Measurements from ENCODE around the gene LPXN.

The LPXN gene

DNA sequence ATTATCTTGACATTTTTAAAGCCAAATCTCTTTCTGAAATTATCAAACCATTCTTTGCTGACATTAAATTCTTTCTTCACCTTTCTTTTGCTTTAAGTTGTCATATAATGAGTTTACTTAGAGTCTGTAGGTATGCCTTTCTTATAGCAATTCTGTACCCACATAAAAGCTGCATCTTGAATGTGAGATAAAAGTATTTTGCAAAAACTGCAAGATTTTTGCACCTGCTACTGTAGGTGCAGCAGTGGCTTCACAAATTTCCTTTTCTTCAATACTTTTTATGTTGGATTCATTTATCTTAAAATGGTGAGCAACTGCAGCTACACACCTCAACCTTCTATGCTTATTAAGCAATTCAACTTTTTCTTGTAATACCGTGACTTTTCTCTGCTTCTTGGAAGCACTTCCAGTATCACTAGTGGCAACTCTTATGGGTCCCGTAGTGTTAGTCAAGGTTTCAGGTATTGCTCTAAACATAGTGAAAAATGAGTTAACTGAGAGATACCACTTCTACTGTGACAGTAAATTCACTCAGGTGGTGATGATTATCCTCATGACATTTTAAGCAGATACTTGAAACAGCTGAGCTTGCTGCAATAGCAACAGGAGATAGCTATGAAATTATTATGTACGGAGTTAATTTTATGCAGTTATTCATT lies 22.0 kb upstream of the LPXN start:
- CTCF ChIA-PET: interaction anchor here (0.6 to 2.9 kb wide), 10 partner anchors 9 to 32 kb away, joined by 3 to 7 read pairs (median 4); partner anchors contain the start of gene LPXN
- no CpG with 5 or more reads among the region's 3 CpGs for WGBS (ENCODE audit: insufficient coverage)
- H3K9me3 ChIP-seq (ENCODE audit: control extremely low read depth in 1 of 5, control insufficient read depth in 4 of 5, insufficient read depth in 2 of 5, low read depth in 1 of 5, low read length in 4 of 5): no peaks in the 10 kb centered on the region
- peaks cover 3 to 16% (median 8%) of the 10 kb centered on the region in 4 experiments for H3K36me3 ChIP-seq (ENCODE audit: control insufficient read depth in 4 of 4, insufficient read depth in 4 of 4, low read length in 3 of 4)
- peak overlapping the region in 1 of 2 experiments; percentile 25 for H3K27ac ChIP-seq (ENCODE audit: insufficient read depth in 1 of 2, low read depth in 1 of 2, low read length in 2 of 2, poor library complexity in 1 of 2, severe bottlenecking in 2 of 2)
- no peak overlapping the region for H3K4me3 ChIP-seq (ENCODE audit: control insufficient read depth in 1 of 7, extremely low read depth in 1 of 7, insufficient read depth in 4 of 7, low read depth in 2 of 7, low read length in 6 of 7)
- DNase-seq: no peak
- H3K4me1 ChIP-seq (ENCODE audit: control extremely low read depth in 1 of 4, control insufficient read depth in 4 of 4, insufficient read depth in 4 of 4, low read length in 3 of 4): peaks cover 0 to 13% (median 5%) of the 10 kb centered on the region in 4 experiments
- POLR2A ChIA-PET: interaction anchor here (0.6 kb wide), 1 partner anchor 69 kb away, joined by 4 read pairs; no protein-coding TSS in a partner anchor
- H3K27me3 ChIP-seq (replicated peaks in 2 of 5; ENCODE audit: control insufficient read depth in 4 of 5, insufficient read depth in 5 of 5, low read length in 4 of 5): no peaks in the 10 kb centered on the region

- no peak for DNase-seq
- Histone ChIP-seq H3K27ac (ENCODE audit: insufficient read depth in 1 of 2, low read depth in 1 of 2, low read length in 2 of 2, poor library complexity in 1 of 2, severe bottlenecking in 2 of 2) (no peak overlapping the region), H3K4me3 (ENCODE audit: control insufficient read depth in 1 of 7, extremely low read depth in 1 of 7, insufficient read depth in 4 of 7, low read depth in 2 of 7, low read length in 6 of 7) (no peak overlapping the region), H3K36me3 (ENCODE audit: control insufficient read depth in 4 of 4, insufficient read depth in 4 of 4, low read length in 3 of 4) (peaks cover 7 to 17% (median 10%) of the 10 kb centered on the region in 4 experiments), H3K4me1 (ENCODE audit: control extremely low read depth in 1 of 4, control insufficient read depth in 4 of 4, insufficient read depth in 4 of 4, low read length in 3 of 4) (peaks cover 0 to 13% (median 5%) of the 10 kb centered on the region in 4 experiments), H3K9me3 (ENCODE audit: control extremely low read depth in 1 of 5, control insufficient read depth in 4 of 5, insufficient read depth in 2 of 5, low read depth in 1 of 5, low read length in 4 of 5) (no peaks in the 10 kb centered on the region), H3K27me3 (replicated peaks in 2 of 5; ENCODE audit: control insufficient read depth in 4 of 5, insufficient read depth in 5 of 5, low read length in 4 of 5) (no peaks in the 10 kb centered on the region)
- ChIA-PET CTCF (interaction anchor here (1.4 to 2.9 kb wide), 2 partner anchors 21 to 33 kb away, joined by 3 to 7 read pairs; no protein-coding TSS in a partner anchor), POLR2A (no interaction called here)
- WGBS (ENCODE audit: insufficient coverage): 100% methylated on average over 3 of the region's 3 CpGs
Measured at GRCh38 chr11:58596621-58597020, 21.0 kb upstream of the LPXN start.

DNA sequence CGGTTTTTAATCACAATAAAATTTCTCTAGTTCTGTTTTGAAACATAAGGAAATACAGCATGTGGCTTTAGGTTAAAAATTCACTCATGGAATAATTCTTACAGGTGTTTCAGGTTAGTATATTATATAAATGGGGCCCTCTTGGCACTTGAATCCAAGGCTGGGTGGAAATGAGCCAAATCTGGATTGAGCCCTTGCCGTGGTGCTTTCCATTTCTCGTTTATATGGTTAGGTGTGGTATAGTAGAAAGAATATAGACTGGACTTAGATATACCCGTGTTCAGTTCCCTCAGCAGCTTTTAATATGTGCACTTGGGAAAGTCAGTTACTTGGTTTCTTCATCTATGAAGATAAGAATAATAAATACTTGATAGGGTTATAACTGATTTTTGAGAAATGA lies 19.2 kb upstream of the LPXN start:
- ChIA-PET POLR2A (no interaction called here), CTCF (no interaction called here)
- no peak overlapping the region for H3K27ac ChIP-seq (ENCODE audit: insufficient read depth in 1 of 2, low read depth in 1 of 2, low read length in 2 of 2, poor library complexity in 1 of 2, severe bottlenecking in 2 of 2)
- H3K4me3 ChIP-seq (ENCODE audit: control insufficient read depth in 1 of 7, extremely low read depth in 1 of 7, insufficient read depth in 4 of 7, low read depth in 2 of 7, low read length in 6 of 7): no peak overlapping the region
- H3K36me3 ChIP-seq (ENCODE audit: control insufficient read depth in 4 of 4, insufficient read depth in 4 of 4, low read length in 3 of 4): peaks cover 7 to 26% (median 10%) of the 10 kb centered on the region in 4 experiments
- H3K4me1 ChIP-seq (ENCODE audit: control extremely low read depth in 1 of 4, control insufficient read depth in 4 of 4, insufficient read depth in 4 of 4, low read length in 3 of 4): peaks cover 0 to 5% (median 4%) of the 10 kb centered on the region in 4 experiments
- no peaks in the 10 kb centered on the region for H3K9me3 ChIP-seq (ENCODE audit: control extremely low read depth in 1 of 5, control insufficient read depth in 4 of 5, insufficient read depth in 2 of 5, low read depth in 1 of 5, low read length in 4 of 5)
- WGBS (ENCODE audit: insufficient coverage): 83% methylated on average over 1 of the region's 4 CpGs
- H3K27me3 ChIP-seq (replicated peaks in 2 of 5; ENCODE audit: control insufficient read depth in 4 of 5, insufficient read depth in 5 of 5, low read length in 4 of 5): no peaks in the 10 kb centered on the region
- no peak for DNase-seq

GRCh38 chr11:58592760-58593472 lies 17.3 kb upstream of the LPXN start:
- POLR2A ChIA-PET: no interaction called here

DNA sequence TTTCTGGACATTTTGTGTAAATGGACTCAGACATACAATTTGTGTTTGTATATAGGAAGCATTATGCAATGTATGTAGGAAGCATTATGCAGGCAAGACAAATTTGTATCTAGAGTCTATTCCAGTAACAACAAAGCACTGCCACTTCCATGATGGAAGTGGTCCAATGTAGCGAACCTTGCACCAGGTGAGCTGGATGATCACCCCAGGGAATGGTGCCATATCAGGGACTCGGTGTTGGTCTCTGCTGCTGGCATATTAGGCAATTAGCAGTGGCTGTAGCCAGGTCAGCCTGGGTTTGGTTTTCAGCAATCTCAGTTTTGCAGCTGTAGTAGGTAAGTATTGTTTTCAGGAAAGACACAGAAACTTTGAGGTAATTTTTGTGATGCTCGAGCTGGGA lies 16.0 kb upstream of the LPXN start:
- Histone ChIP-seq H3K36me3 (ENCODE audit: control insufficient read depth in 4 of 4, insufficient read depth in 4 of 4, low read length in 3 of 4) (peaks cover 7 to 39% (median 12%) of the 10 kb centered on the region in 4 experiments), H3K27ac (ENCODE audit: insufficient read depth in 1 of 2, low read depth in 1 of 2, low read length in 2 of 2, poor library complexity in 1 of 2, severe bottlenecking in 2 of 2) (no peak overlapping the region), H3K4me1 (ENCODE audit: control extremely low read depth in 1 of 4, control insufficient read depth in 4 of 4, insufficient read depth in 4 of 4, low read length in 3 of 4) (peaks cover 0 to 16% (median 4%) of the 10 kb centered on the region in 4 experiments), H3K27me3 (replicated peaks in 2 of 5; ENCODE audit: control insufficient read depth in 4 of 5, insufficient read depth in 5 of 5, low read length in 4 of 5) (no peaks in the 10 kb centered on the region), H3K9me3 (ENCODE audit: control extremely low read depth in 1 of 5, control insufficient read depth in 4 of 5, insufficient read depth in 2 of 5, low read depth in 1 of 5, low read length in 4 of 5) (no peaks in the 10 kb centered on the region), H3K4me3 (ENCODE audit: control insufficient read depth in 1 of 7, extremely low read depth in 1 of 7, insufficient read depth in 4 of 7, low read depth in 2 of 7, low read length in 6 of 7) (no peak overlapping the region)
- DNase-seq: no peak
- 100% methylated on average over 3 of the region's 3 CpGs for WGBS (ENCODE audit: insufficient coverage)
- POLR2A ChIA-PET: no interaction called here
- CTCF ChIA-PET: interaction anchor here (0.6 to 1.5 kb wide), 2 partner anchors 24 to 947 kb away, joined by 3 read pairs; no protein-coding TSS in a partner anchor

More at GRCh38 chr11:58592760-58593472, 17.3 kb upstream of the LPXN start:
- peaks cover 7 to 29% (median 12%) of the 10 kb centered on the region in 4 experiments for H3K36me3 ChIP-seq (ENCODE audit: control insufficient read depth in 4 of 4, insufficient read depth in 4 of 4, low read length in 3 of 4)
- WGBS (ENCODE audit: insufficient coverage): no CpG with 5 or more reads among the region's 5 CpGs
- peaks cover 0 to 5% (median 2%) of the 10 kb centered on the region in 4 experiments for H3K4me1 ChIP-seq (ENCODE audit: control extremely low read depth in 1 of 4, control insufficient read depth in 4 of 4, insufficient read depth in 4 of 4, low read length in 3 of 4)
- H3K4me3 ChIP-seq (ENCODE audit: control insufficient read depth in 1 of 7, extremely low read depth in 1 of 7, insufficient read depth in 4 of 7, low read depth in 2 of 7, low read length in 6 of 7): no peak overlapping the region
- no peaks in the 10 kb centered on the region for H3K27me3 ChIP-seq (replicated peaks in 2 of 5; ENCODE audit: control insufficient read depth in 4 of 5, insufficient read depth in 5 of 5, low read length in 4 of 5)
- no peak overlapping the region for H3K27ac ChIP-seq (ENCODE audit: insufficient read depth in 1 of 2, low read depth in 1 of 2, low read length in 2 of 2, poor library complexity in 1 of 2, severe bottlenecking in 2 of 2)
- peak in 1 of 3 donors; percentile 12 for DNase-seq
- CTCF ChIA-PET: interaction anchor here (1.5 kb wide), 1 partner anchor 25 kb away, joined by 3 read pairs; no protein-coding TSS in a partner anchor
- H3K9me3 ChIP-seq (ENCODE audit: control extremely low read depth in 1 of 5, control insufficient read depth in 4 of 5, insufficient read depth in 2 of 5, low read depth in 1 of 5, low read length in 4 of 5): no peaks in the 10 kb centered on the region

DNA sequence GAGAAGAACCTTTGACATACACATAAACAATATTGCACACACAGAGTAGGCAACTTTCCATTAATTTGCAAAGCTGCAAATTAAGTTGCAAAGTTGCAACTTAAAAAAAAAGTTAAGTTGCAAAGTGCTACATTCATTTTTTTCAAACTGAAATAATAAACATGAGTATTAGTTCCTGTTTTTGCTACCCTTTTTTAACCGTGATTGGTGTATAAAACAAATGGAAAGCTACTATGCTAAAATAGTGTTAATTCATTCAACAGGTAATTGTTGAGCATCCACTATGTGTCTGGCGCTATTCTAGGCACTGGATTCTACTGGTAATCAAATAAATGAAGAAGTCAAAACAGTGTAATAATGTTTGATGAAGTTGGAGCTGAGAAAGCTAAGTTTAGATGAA lies 11.3 kb upstream of the LPXN start:
- H3K9me3 ChIP-seq (ENCODE audit: control extremely low read depth in 1 of 5, control insufficient read depth in 4 of 5, insufficient read depth in 2 of 5, low read depth in 1 of 5, low read length in 4 of 5): peaks cover 0 to 1% (median 0%) of the 10 kb centered on the region in 5 experiments
- H3K4me1 ChIP-seq (ENCODE audit: control extremely low read depth in 1 of 4, control insufficient read depth in 4 of 4, insufficient read depth in 4 of 4, low read length in 3 of 4): peaks cover 3 to 22% (median 13%) of the 10 kb centered on the region in 4 experiments
- H3K27ac ChIP-seq (ENCODE audit: insufficient read depth in 1 of 2, low read depth in 1 of 2, low read length in 2 of 2, poor library complexity in 1 of 2, severe bottlenecking in 2 of 2): no peak overlapping the region
- DNase-seq: peak in 2 of 3 donors; percentile 26 to 39
- ChIA-PET POLR2A (no interaction called here), CTCF (interaction anchor here (1.0 to 1.5 kb wide), 2 partner anchors 10 to 43 kb away, joined by 3 to 5 read pairs; no protein-coding TSS in a partner anchor)
- H3K27me3 ChIP-seq (replicated peaks in 2 of 5; ENCODE audit: control insufficient read depth in 4 of 5, insufficient read depth in 5 of 5, low read length in 4 of 5): no peaks in the 10 kb centered on the region
- 100% methylated on average over 1 of the region's 2 CpGs for WGBS (ENCODE audit: insufficient coverage)
- H3K36me3 ChIP-seq (ENCODE audit: control insufficient read depth in 4 of 4, insufficient read depth in 4 of 4, low read length in 3 of 4): peaks cover 0 to 47% (median 5%) of the 10 kb centered on the region in 4 experiments
- no peak overlapping the region for H3K4me3 ChIP-seq (ENCODE audit: control insufficient read depth in 1 of 7, extremely low read depth in 1 of 7, insufficient read depth in 4 of 7, low read depth in 2 of 7, low read length in 6 of 7)

Measured in common myeloid progenitor, CD34-positive (primary cell).